Diencephalon (tissue), 1 donor: ENCODE results near the gene TMEM50A. TPM values are rescaled to one million over a fixed set of nuclear protein-coding genes. Genes with fewer than 3 reads are reported as not detected.

Experiments
- total RNA-seq: library from RNA; depleted of rRNA; stranded (reverse); fragments of >200 nt; gene quantifications from one replicate; pipeline ENCODE4 v1.2.3, GENCODE V29; 2014

TMEM50A gene
- total RNA-seq = 123 TPM

DNA sequence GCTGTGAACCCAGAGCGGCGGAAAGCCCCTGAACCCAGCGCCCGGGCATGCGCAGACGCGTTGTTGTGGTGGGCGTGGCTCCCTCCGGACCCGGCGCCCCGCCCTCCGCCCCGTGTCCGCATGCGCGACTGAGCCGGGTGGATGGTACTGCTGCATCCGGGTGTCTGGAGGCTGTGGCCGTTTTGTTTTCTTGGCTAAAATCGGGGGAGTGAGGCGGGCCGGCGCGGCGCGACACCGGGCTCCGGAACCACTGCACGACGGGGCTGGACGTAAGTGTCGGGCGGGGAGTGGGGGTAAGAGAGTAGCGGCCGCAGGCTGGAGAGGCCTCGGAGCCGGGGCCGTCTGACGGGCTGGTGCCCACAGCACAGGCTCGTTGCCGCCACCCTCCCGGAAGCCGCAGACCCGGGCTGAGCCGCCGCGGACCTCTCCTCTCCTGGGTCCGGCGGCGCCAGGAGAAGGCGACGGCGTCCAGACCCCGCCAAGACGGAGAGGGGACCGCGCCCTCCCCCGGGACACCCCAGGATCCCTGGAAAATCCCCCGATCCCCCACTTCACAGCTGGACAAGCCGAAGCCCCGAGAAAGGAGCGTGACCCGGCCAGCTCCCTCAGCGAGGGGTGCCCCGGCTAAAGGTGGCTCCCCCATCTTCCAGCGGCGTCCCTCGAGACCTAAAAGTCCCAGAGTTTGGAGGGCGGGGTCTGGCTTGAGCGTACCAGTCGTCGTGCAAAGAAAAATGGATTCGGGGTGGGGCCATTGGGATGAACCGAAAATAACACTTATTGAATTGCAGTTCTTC lies at the start of gene TMEM50A:
Gene TMEM50A (plus strand): TSS at position 147 of the 794 bp plus-strand sequence. CDS start 2,153 bp downstream, outside the sequence.

Other genes with a start within 250 kb of the TMEM50A start
- gene SYF2, start 105.8 kb upstream of the TMEM50A start, total RNA-seq = 36.9 TPM
- gene RSRP1, start 90.9 kb upstream of the TMEM50A start, total RNA-seq = 63.4 TPM
- 0.92 TPM for gene RHD, start 65.8 kb upstream of the TMEM50A start, total RNA-seq
- gene RHCE, start 82.5 kb downstream of the TMEM50A start, total RNA-seq = 1.4 TPM
- gene MACO1, start 92.6 kb downstream of the TMEM50A start, total RNA-seq = 50.7 TPM
- 1.2 TPM for gene LDLRAP1, start 205.3 kb downstream of the TMEM50A start, total RNA-seq